CD14-positive monocyte (primary cell): Measurements from ENCODE around the gene CCNY. TPM values are rescaled to one million over a fixed set of nuclear protein-coding genes. Genes with fewer than 3 reads are reported as not detected.

Experiments used
- DNase-seq, 3 donors: peaks; one replicate each; pipeline ENCODE4 v3.0.0-alpha.2; 2011 to 2022
- H2AFZ ChIP-seq: 2 replicates; pipeline ENCODE4 v1.6.0; 2012; ENCODE audit warnings: mild to moderate bottlenecking, low read depth, low read length, inconsistent platforms; ENCODE audit not compliant: insufficient read depth, poor library complexity, severe bottlenecking
- H3K27ac ChIP-seq, 2 donors: 1 replicate in 1 of 2; 2 replicates in 1 of 2; pipeline ENCODE4 v1.5.1; 2012 to 2013; ENCODE audit warnings: low read length in 2 of 2, control low read depth in 1 of 2, inconsistent platforms in 1 of 2, low read depth in 1 of 2, mild to moderate bottlenecking in 1 of 2
- H3K27me3 ChIP-seq, 2 donors: one replicate each; pipeline versions ENCODE4 v1.6.0 to v1.6.1; 2011 to 2013; ENCODE audit warnings: low read length in 2 of 2; ENCODE audit not compliant: control insufficient read depth in 2 of 2, insufficient read depth in 2 of 2
- H3K36me3 ChIP-seq, 2 donors: replicated peaks in 1 of 2; 1 replicate in 1 of 2; 2 replicates in 1 of 2; pipeline versions ENCODE4 v1.5.1 to v1.6.1; 2012 to 2013; ENCODE audit warnings: low read length in 2 of 2, control low read depth in 1 of 2, inconsistent platforms in 1 of 2, mild to moderate bottlenecking in 1 of 2; ENCODE audit not compliant: insufficient read depth in 2 of 2, control insufficient read depth in 1 of 2
- H3K4me1 ChIP-seq, 2 donors: 1 replicate in 1 of 2; 2 replicates in 1 of 2; pipeline versions ENCODE4 v1.5.1 to v1.6.1; 2012 to 2013; ENCODE audit warnings: low read length in 2 of 2, control low read depth in 1 of 2, inconsistent platforms in 1 of 2, mild to moderate bottlenecking in 1 of 2, moderate library complexity in 1 of 2; ENCODE audit not compliant: insufficient read depth in 2 of 2, control insufficient read depth in 1 of 2
- H3K4me2 ChIP-seq: replicated peaks from 2 replicates; pipeline ENCODE3; 2012; ENCODE audit warnings: low read length, moderate library complexity, mild to moderate bottlenecking; ENCODE audit not compliant: poor library complexity, severe bottlenecking; ENCODE audit errors: extremely low read depth
- H3K4me3 ChIP-seq, 3 experiments: fragments of 200-600 bp in 1 of 3; sonication (generic) in 1 of 3; replicated peaks in 1 of 3; 1 replicate in 2 of 3; 2 replicates in 1 of 3; pipeline ENCODE4 v1.5.1; 2011 to 2013; ENCODE audit warnings: low read length in 3 of 3, mild to moderate bottlenecking in 3 of 3, control low read depth in 2 of 3, low read depth in 2 of 3, inconsistent platforms in 1 of 3, moderate library complexity in 1 of 3
- H3K79me2 ChIP-seq: 2 replicates; pipeline ENCODE4 v1.6.0; 2012; ENCODE audit warnings: mild to moderate bottlenecking, control low read depth, inconsistent platforms, low read length, moderate library complexity; ENCODE audit not compliant: insufficient read depth
- H3K9ac ChIP-seq: 2 replicates; pipeline ENCODE4 v1.6.0; 2017; ENCODE audit warnings: low read length, mild to moderate bottlenecking; ENCODE audit not compliant: insufficient read depth, poor library complexity, severe bottlenecking
- H3K9me3 ChIP-seq, 2 donors: replicated peaks in 1 of 2; 1 replicate in 1 of 2; 2 replicates in 1 of 2; pipeline versions ENCODE4 v1.5.1 to v1.6.1; 2012 to 2013; ENCODE audit warnings: low read length in 2 of 2, control low read depth in 1 of 2; ENCODE audit not compliant: control insufficient read depth in 1 of 2, insufficient read depth in 1 of 2
- H4K20me1 ChIP-seq: 2 replicates; pipeline ENCODE4 v1.6.0; 2012; ENCODE audit warnings: mild to moderate bottlenecking, low read length, control low read depth, moderate library complexity; ENCODE audit not compliant: insufficient read depth
- H3K27ac Mint-ChIP-seq, 7 donors: one replicate each; pipeline ENCODE4 v1.8.0; 2020; ENCODE audit warnings: mild to moderate bottlenecking in 7 of 7, mixed read lengths in 7 of 7, moderate library complexity in 6 of 7, inconsistent platforms in 2 of 7
- H3K27me3 Mint-ChIP-seq, 3 donors: one replicate each; pipeline ENCODE4 v1.8.0; 2021 to 2022; ENCODE audit warnings: low read depth in 3 of 3, mild to moderate bottlenecking in 3 of 3, mixed read lengths in 3 of 3, moderate library complexity in 3 of 3, inconsistent platforms in 1 of 3
- H3K36me3 Mint-ChIP-seq, 2 donors: one replicate each; pipeline ENCODE4 v1.8.0; 2020; ENCODE audit warnings: mixed read lengths in 2 of 2, inconsistent platforms in 1 of 2, mild to moderate bottlenecking in 1 of 2
- H3K4me1 Mint-ChIP-seq: one replicate; pipeline ENCODE4 v1.8.0; 2020; ENCODE audit warnings: mild to moderate bottlenecking, mixed read lengths
- H3K4me3 Mint-ChIP-seq, 2 donors: one replicate each; pipeline ENCODE4 v1.8.0; 2020; ENCODE audit warnings: mild to moderate bottlenecking in 2 of 2, mixed read lengths in 2 of 2, moderate library complexity in 1 of 2
- H3K9me3 Mint-ChIP-seq, 7 donors: one replicate each; pipeline ENCODE4 v1.8.0; 2020 to 2022; ENCODE audit warnings: mixed read lengths in 7 of 7, mild to moderate bottlenecking in 6 of 7, moderate library complexity in 6 of 7, inconsistent platforms in 2 of 7
- CTCF ChIP-seq: fragments of 200-600 bp; IDR thresholded peaks from one replicate; pipeline ENCODE4 v1.8.0; 2022; ENCODE audit warnings: antibody characterized with exemption, mild to moderate bottlenecking
- WGBS: methylation state at CpG from one replicate; pipeline ENCODE4 v1.1.5; 2013; ENCODE audit warnings: missing lambda C conversion rate; ENCODE audit not compliant: insufficient coverage; 5-methylcytosine and 5-hydroxymethylcytosine counted together
- intact Hi-C, 2 donors: fragments of 100-400 bp; cut with micrococcal nuclease; formaldehyde crosslinking; loops; one replicate each; pipeline versions ENCODE4 v1.15.0 to v1.15.1; 2023
- polyA plus RNA-seq, 3 donors: library from polyadenylated mRNA; depleted of rRNA in 1 of 3; unstranded in 2 of 3; stranded (reverse) in 1 of 3; fragments of 300-500 nt in 2 of 3; fragments of >200 nt in 1 of 3; fragmentation: Illumina TruSeq in 2 of 3; gene quantifications; 1 replicate in 2 of 3; 2 replicates in 1 of 3; pipeline ENCODE4 v1.2.3, GENCODE V29; 2012 to 2021

Gene CCNY
- polyA plus RNA-seq, 3 donors: 39.9 to 116 (median 64.8) TPM

- peak overlapping the region in 1 of 2 donors; percentile 29 for H3K27ac ChIP-seq
- no peak overlapping the region for H3K9ac ChIP-seq
- H3K4me1 ChIP-seq: peaks cover 59 to 67% of the 10 kb centered on the region in 2 donors
- intact Hi-C loops: loop anchor here in 1 of 2 donors (10.0 kb wide), 2 partner anchors 80 to 120 kb away; no protein-coding TSS in a partner anchor
- TF ChIP-seq CTCF: no peak
- no peaks in the 10 kb centered on the region for H3K9me3 Mint-ChIP-seq
- H3K9me3 ChIP-seq: no peaks in the 10 kb centered on the region
- DNase-seq: peak in 1 of 3 donors; percentile 15
- peak overlapping the region in 1 of 2 donors; percentile 19 for H3K4me3 Mint-ChIP-seq
- peaks cover 98% of the 10 kb centered on the region for H3K79me2 ChIP-seq
- WGBS: no CpG with 5 or more reads among the region's 1 CpG
- H3K27me3 ChIP-seq: no peaks in the 10 kb centered on the region
- peaks cover 83% of the 10 kb centered on the region for H3K4me1 Mint-ChIP-seq
- peak overlapping the region; percentile 30 to 88 (median 73) for H3K27ac Mint-ChIP-seq
- no peaks in the 10 kb centered on the region for H3K27me3 Mint-ChIP-seq
- no peak overlapping the region for H2AFZ ChIP-seq
- H3K4me2 ChIP-seq: no peak overlapping the region
- no peaks in the 10 kb centered on the region for H3K36me3 ChIP-seq
- no peak overlapping the region for H3K4me3 ChIP-seq
- H3K36me3 Mint-ChIP-seq: peaks cover 3 to 5% of the 10 kb centered on the region in 2 donors
- H4K20me1 ChIP-seq: peaks cover 100% of the 10 kb centered on the region
Measured at GRCh38 chr10:35375091-35375765, 38.9 kb downstream of the CCNY start.

GRCh38 chr10:35377050-35377728 lies 40.9 kb downstream of the CCNY start:
- peaks cover 43 to 49% of the 10 kb centered on the region in 2 donors for H3K4me1 ChIP-seq
- peaks cover 0 to 5% of the 10 kb centered on the region in 2 donors for H3K36me3 Mint-ChIP-seq
- no peak for TF ChIP-seq CTCF
- no peak overlapping the region for H3K9ac ChIP-seq
- peak in 1 of 3 donors; percentile 49 for DNase-seq
- no peaks in the 10 kb centered on the region for H3K27me3 Mint-ChIP-seq
- no CpG with 5 or more reads among the region's 5 CpGs for WGBS
- no peaks in the 10 kb centered on the region for H3K36me3 ChIP-seq
- H3K4me1 Mint-ChIP-seq: peaks cover 74% of the 10 kb centered on the region
- no peak overlapping the region for H3K4me2 ChIP-seq
- H3K27me3 ChIP-seq: no peaks in the 10 kb centered on the region
- H3K27ac ChIP-seq: no peak overlapping the region
- intact Hi-C loops: loop anchor here in 1 of 2 donors (10.0 kb wide), 2 partner anchors 78 to 118 kb away; no protein-coding TSS in a partner anchor
- no peaks in the 10 kb centered on the region for H3K9me3 ChIP-seq
- H3K4me3 Mint-ChIP-seq: no peak overlapping the region
- H2AFZ ChIP-seq: no peak overlapping the region
- no peak overlapping the region for H3K27ac Mint-ChIP-seq
- H3K4me3 ChIP-seq: no peak overlapping the region
- H3K79me2 ChIP-seq: peaks cover 98% of the 10 kb centered on the region
- H4K20me1 ChIP-seq: peaks cover 100% of the 10 kb centered on the region
- no peaks in the 10 kb centered on the region for H3K9me3 Mint-ChIP-seq
